MCF 10A (cell line): ENCODE measurements around the gene STAT4. TPM values are rescaled to one million over a fixed set of nuclear protein-coding genes. Genes with fewer than 3 reads are reported as not detected.

ENCODE experiments used
- BruUV-seq: library from RNA; stranded (reverse); fragments of 400-500 nt; replicated peaks from 2 replicates; lab custom pipeline; 2021; lab: Mats Ljungman, UMichigan
- CTCF ChIA-PET: fragments of 300-600 bp; sonication (Branson Sonifier 250); formaldehyde crosslinking; extraction: SDS; loops from one replicate; lab custom pipeline; 2021; ENCODE audit warnings: antibody characterized with exemption, inconsistent platforms; lab: Yijun Ruan, JAX
- POLR2A ChIA-PET: fragments of 300-600, 350-650 bp; sonication (Branson Sonifier 250); formaldehyde crosslinking; extraction: SDS; loops from one replicate; lab custom pipeline; 2020; ENCODE audit warnings: antibody characterized with exemption, inconsistent platforms; lab: Yijun Ruan, JAX
- DNase-seq: peaks from one replicate; pipeline ENCODE4 v3.0.0-alpha.2; 2018; ENCODE audit not compliant: unreplicated experiment
- H3K27ac Mint-ChIP-seq: one replicate; pipeline ENCODE4 v1.8.0; 2022; ENCODE audit warnings: mild to moderate bottlenecking, low read depth, mixed read lengths; ENCODE audit not compliant: unreplicated experiment
- H3K27me3 Mint-ChIP-seq: one replicate; pipeline ENCODE4 v1.8.0; 2022; ENCODE audit warnings: mixed read lengths; ENCODE audit not compliant: insufficient read depth, unreplicated experiment
- H3K36me3 Mint-ChIP-seq: one replicate; pipeline ENCODE4 v1.8.0; 2022; ENCODE audit warnings: mild to moderate bottlenecking, moderate library complexity, mixed read lengths; ENCODE audit not compliant: insufficient read depth, unreplicated experiment
- H3K4me1 Mint-ChIP-seq: one replicate; pipeline ENCODE4 v1.8.0; 2022; ENCODE audit warnings: mixed read lengths; ENCODE audit not compliant: insufficient read depth, unreplicated experiment
- H3K4me3 Mint-ChIP-seq: one replicate; pipeline ENCODE4 v1.8.0; 2022; ENCODE audit warnings: mild to moderate bottlenecking, moderate library complexity, mixed read lengths; ENCODE audit not compliant: unreplicated experiment
- H3K9me3 Mint-ChIP-seq: one replicate; pipeline ENCODE4 v1.8.0; 2022; ENCODE audit warnings: mixed read lengths; ENCODE audit not compliant: unreplicated experiment
- intact Hi-C: fragments of 100-400 bp; cut with micrococcal nuclease; formaldehyde crosslinking; loops from 2 replicates; pipeline ENCODE4 v1.14.1; 2022
- total RNA-seq: library from RNA; stranded (reverse); gene quantifications from 2 replicates; pipeline ENCODE4 v1.2.3, GENCODE V29; 2022
- TF ChIP-seq, protein P1 (sequence below): fragments of 200-600 bp; IDR thresholded peaks from one replicate; pipeline ENCODE4 v1.8.0; 2022; ENCODE audit warnings: antibody characterized with exemption, mild to moderate bottlenecking; ENCODE audit not compliant: unreplicated experiment

Gene STAT4
- total RNA-seq, 1 experiment from 2014 or later: 1.4 TPM

DNA sequence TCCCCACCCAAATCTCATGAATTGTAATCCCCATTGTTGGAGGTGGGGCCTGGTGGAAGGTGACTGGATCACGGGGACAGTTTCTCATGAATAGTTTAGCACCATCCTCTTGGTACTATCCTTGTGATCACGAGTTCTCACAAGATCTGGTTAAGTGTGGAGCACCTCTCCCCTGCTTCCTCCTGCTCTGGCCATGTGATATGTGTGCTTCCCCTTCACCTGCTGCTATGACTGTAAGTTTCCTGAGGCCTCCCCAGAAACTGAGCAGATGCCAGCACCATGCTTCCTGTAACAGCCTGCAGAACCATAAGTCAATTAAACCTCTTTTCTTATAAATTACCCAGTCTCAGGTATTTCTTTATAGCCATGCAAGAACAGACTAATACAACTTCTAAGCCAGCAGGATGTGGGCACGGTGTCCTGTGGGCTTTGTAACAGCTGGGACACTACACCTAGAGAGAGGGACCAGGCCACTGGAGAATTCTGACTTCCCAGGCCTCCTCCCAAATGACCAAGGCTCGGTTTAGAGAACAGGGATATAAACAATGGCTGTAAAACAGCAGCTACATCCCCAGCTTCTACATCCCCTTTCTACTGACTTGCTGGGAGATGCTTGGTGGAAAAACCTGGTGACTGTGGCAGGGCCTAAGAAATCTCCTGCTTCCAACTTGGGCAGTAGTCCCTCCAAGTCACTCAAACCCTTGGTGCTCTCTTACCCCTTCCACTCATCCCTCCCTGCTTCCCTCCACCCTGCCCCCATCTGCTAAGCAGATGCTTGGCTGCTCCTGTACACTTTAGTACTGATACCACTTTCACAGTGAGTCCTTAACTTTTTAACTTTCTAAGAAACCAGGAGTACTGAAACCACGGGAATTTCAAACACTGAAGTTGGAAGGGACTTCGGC lies 147.1 kb downstream of the STAT4 start:
- TF ChIP-seq, protein P1, sequence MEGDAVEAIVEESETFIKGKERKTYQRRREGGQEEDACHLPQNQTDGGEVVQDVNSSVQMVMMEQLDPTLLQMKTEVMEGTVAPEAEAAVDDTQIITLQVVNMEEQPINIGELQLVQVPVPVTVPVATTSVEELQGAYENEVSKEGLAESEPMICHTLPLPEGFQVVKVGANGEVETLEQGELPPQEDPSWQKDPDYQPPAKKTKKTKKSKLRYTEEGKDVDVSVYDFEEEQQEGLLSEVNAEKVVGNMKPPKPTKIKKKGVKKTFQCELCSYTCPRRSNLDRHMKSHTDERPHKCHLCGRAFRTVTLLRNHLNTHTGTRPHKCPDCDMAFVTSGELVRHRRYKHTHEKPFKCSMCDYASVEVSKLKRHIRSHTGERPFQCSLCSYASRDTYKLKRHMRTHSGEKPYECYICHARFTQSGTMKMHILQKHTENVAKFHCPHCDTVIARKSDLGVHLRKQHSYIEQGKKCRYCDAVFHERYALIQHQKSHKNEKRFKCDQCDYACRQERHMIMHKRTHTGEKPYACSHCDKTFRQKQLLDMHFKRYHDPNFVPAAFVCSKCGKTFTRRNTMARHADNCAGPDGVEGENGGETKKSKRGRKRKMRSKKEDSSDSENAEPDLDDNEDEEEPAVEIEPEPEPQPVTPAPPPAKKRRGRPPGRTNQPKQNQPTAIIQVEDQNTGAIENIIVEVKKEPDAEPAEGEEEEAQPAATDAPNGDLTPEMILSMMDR: no peak
- intact Hi-C loops: no loop called here
- ChIA-PET CTCF (interaction anchor here (0.7 kb wide), 1 partner anchor 151 kb away, joined by 4 read pairs; no protein-coding TSS in a partner anchor), POLR2A (interaction anchor here (1.3 to 4.4 kb wide), 3 partner anchors 10 to 16 kb away, joined by 9 to 40 read pairs (median 31); partner anchors contain the start of gene STAT1)
- peaks cover 79% of the 10 kb centered on the region for H3K36me3 Mint-ChIP-seq
- peaks cover 14% of the 10 kb centered on the region for H3K4me1 Mint-ChIP-seq
- H3K27ac Mint-ChIP-seq: no peak overlapping the region
- no peak for DNase-seq
- no TSS peak for BruUV-seq
- H3K9me3 Mint-ChIP-seq: no peaks in the 10 kb centered on the region
- no peak overlapping the region for H3K4me3 Mint-ChIP-seq
- no peaks in the 10 kb centered on the region for H3K27me3 Mint-ChIP-seq

- peaks cover 77% of the 10 kb centered on the region for H3K36me3 Mint-ChIP-seq
- peak overlapping the region; percentile 87 for H3K27ac Mint-ChIP-seq
- no TSS peak for BruUV-seq
- no peaks in the 10 kb centered on the region for H3K9me3 Mint-ChIP-seq
- ChIA-PET POLR2A (interaction anchor here (0.5 to 4.4 kb wide), 6 partner anchors 9 to 402 kb away, joined by 3 to 40 read pairs (median 7); partner anchors contain the start of gene STAT1), CTCF (no interaction called here)
- intact Hi-C loops: no loop called here
- no peaks in the 10 kb centered on the region for H3K27me3 Mint-ChIP-seq
- no peak for DNase-seq
- H3K4me3 Mint-ChIP-seq: no peak overlapping the region
- H3K4me1 Mint-ChIP-seq: peaks cover 14% of the 10 kb centered on the region
- TF ChIP-seq, protein P1: no peak
Observed at GRCh38 chr2:191001624-191002023, 149.2 kb downstream of the STAT4 start.

DNA sequence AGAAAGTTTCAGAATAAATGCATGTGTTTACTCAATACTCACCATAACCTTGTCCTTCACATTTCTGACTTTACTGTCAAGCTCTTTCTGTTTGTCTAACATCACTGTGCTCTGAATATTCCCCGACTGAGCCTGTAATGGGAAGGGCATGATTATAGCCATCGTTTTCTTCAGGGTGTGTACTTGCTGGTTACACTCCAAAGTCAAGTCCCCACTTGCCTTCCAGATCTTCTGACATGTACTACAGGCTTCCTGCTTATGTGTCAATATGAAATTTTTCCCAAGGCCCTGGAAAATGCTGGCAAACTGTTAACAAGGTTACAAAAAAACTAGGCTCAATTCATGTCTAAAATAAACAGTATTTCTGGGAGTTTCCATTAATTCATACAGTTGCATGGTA lies 149.8 kb downstream of the STAT4 start:
- Mint-ChIP-seq H3K9me3 (no peaks in the 10 kb centered on the region), H3K27me3 (no peaks in the 10 kb centered on the region), H3K4me1 (peaks cover 14% of the 10 kb centered on the region), H3K27ac (peak overlapping the region; percentile 87), H3K4me3 (peak overlapping the region; percentile 16), H3K36me3 (peaks cover 79% of the 10 kb centered on the region)
- ChIA-PET POLR2A (interaction anchor here (0.7 to 4.4 kb wide), 8 partner anchors 9 to 235 kb away, joined by 3 to 40 read pairs (median 4); partner anchors contain the start of gene STAT1), CTCF (interaction anchor here (0.6 to 1.2 kb wide), 5 partner anchors 9 to 217 kb away, joined by 3 to 4 read pairs (median 4); no protein-coding TSS in a partner anchor)
- BruUV-seq: no TSS peak
- intact Hi-C loops: no loop called here
- DNase-seq: peak; percentile 72
- TF ChIP-seq, protein P1: no peak
